ENCODE measurements around the gene IGF2BP3. TPM values are rescaled to one million over a fixed set of nuclear protein-coding genes. Genes with fewer than 3 reads are reported as not detected.
A peak's percentile ranks its signal among the peaks of the same experiment; 100 is the strongest.

The IGF2BP3 gene
- total RNA-seq, 1 donor from 2014 or later: 2.0 TPM

DNA sequence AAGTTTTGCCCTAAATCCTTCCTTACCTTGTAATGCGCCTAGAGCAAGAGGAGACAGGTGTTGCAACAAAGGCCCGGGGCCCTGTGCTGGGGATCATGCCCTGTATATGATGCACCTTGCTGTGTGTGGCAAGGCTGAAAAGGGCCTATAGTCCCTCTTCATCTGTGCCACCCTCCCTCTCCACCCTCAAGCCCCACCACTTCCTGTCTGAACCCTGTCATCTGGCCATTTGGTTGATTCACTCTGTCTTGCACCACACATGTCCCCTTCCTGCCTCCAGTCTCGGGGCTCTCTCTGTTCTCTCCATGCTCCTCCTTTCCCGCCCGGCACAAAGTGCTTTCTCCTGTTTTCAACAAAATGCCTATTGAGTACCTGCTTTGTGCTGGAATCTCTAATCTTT lies 182.7 kb downstream of the IGF2BP3 start:
- ATAC-seq (peak; percentile 28), DNase-seq (ENCODE audit: low spot score) (no peak)
- intact Hi-C loops (cut with DNase I): no loop called here

DNA sequence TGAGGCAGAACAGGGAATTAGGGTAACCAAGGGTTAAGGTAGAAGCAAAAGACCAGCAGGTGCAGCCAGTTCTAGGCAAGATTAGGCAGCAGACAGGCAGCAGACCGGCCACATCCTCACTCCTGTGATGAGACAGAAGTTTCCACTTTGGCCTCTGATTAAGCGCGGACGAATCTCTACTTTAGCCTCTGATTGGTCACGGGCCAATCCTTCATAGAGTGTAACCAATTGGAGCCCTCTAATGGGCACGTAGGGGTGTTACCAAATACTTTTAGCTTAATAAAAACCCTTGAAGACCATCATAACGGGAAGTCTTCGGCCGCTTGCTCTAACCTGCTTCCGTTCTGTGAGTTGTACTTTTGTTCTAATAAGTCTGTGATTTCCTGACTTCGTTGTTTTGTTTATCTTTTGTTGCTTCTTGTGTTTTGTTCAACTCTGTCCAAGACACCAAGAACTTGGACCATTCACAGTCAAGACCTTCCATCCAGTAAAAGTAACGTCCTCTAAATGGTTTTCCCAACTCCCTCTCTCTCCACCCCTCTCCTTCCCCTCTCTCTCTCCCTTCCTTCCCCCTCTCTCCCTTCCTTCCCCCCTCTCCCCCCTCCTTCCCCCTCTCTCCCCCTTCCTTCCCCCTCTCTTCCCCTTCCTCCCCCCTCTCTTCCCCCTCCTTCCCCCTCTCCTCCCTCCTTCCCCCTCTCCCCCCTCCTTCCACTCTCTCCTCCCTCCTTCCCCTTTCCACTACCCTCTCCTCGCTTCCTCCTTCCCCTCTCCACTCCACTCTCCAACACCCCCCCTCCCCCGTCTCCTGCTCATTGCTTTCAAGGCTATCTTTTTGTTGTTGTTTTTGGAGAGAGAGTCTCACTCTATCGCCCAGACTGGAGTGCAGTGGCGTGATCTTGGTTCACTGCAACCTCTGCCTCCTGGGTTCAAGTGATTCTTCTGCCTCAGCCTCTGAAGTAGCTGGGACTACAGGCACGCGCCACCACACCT lies 184.3 kb downstream of the IGF2BP3 start:
- intact Hi-C loops (cut with DNase I): no loop called here
- DNase-seq (ENCODE audit: low spot score) (no peak), ATAC-seq (no peak)

DNA sequence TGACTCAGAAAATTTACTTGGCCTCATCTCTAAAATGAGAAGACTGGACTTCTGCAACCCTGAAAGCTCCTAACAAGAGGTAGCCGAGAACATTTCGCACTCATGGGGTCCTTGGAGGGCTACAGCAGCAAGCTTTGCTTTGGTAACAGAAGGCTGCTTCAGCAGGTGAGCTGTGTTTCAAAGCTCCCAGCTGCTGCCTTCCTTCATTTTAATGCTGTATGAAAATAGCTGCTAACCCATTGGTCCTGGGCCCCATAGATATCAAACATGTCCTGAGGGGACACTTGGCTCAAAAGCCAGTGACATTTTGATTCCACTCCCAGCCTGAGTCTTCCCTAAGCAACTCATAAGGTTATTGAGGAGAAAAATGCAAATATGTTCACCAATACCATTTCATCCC lies 185.4 kb downstream of the IGF2BP3 start:
- intact Hi-C loops (cut with DNase I): no loop called here
- DNase-seq (ENCODE audit: low spot score) (no peak), ATAC-seq (no peak)

- DNase-seq (ENCODE audit: low spot score) (no peak), ATAC-seq (no peak)
- intact Hi-C loops (cut with DNase I): no loop called here
These were observed 187.2 kb downstream of the IGF2BP3 start for GRCh38 chr7:23283086-23283485.

- intact Hi-C loops (cut with DNase I): no loop called here
- DNase-seq (ENCODE audit: low spot score): no peak
- ATAC-seq: no peak
These were observed 190.3 kb downstream of the IGF2BP3 start for GRCh38 chr7:23279819-23280525.

- intact Hi-C loops (cut with DNase I): no loop called here
- DNase-seq (ENCODE audit: low spot score) (no peak), ATAC-seq (peak; percentile 63)
These were observed 192.8 kb downstream of the IGF2BP3 start for GRCh38 chr7:23277359-23277989.

- intact Hi-C loops (cut with DNase I): no loop called here
- ATAC-seq: no peak
These were observed 193.3 kb downstream of the IGF2BP3 start for GRCh38 chr7:23276947-23277346.

DNA sequence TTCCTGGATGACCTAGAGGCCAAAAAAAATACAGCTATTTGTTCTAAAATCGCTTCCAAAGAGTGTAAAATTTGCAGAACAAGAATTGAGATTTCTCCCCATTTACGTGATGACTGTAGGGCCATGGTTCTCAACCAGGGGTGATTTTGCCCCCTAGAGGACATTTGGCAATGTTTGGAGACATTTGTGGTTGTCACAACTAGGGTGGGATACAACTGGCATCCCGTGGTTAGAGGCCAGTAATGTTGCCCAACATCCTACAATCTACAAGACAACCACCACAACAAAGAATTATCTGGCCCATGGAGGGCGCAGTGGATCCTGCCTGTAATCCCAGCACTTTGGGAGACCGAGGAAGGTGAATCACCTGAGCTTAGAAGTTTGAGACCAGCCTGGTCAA lies 193.9 kb downstream of the IGF2BP3 start:
- no peak for ATAC-seq
- DNase-seq (ENCODE audit: low spot score): no peak
- intact Hi-C loops (cut with DNase I): no loop called here

More at GRCh38 chr7:23276947-23277346, 193.3 kb downstream of the IGF2BP3 start:
- no peak for DNase-seq (ENCODE audit: low spot score)

DNA sequence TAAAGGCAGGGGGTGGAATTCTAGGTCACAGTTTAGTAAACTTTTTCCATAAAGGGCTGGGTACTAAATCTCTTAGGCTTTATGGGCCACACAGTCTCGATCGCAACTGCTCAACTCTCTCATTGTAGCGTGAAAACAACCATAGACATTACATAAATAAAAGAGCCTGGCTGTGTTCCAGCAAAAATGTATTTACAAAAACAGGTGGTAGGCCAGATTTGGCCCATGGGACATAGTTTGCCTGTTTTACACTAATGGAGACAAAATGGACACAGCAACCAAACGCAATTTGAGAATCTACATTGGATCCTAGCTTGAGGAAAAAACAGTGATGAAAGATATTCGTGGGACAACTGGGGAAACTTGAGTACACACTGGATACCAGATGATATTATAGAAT lies 194.4 kb downstream of the IGF2BP3 start:
- ATAC-seq: no peak
- intact Hi-C loops (cut with DNase I): no loop called here
- no peak for DNase-seq (ENCODE audit: low spot score)

DNA sequence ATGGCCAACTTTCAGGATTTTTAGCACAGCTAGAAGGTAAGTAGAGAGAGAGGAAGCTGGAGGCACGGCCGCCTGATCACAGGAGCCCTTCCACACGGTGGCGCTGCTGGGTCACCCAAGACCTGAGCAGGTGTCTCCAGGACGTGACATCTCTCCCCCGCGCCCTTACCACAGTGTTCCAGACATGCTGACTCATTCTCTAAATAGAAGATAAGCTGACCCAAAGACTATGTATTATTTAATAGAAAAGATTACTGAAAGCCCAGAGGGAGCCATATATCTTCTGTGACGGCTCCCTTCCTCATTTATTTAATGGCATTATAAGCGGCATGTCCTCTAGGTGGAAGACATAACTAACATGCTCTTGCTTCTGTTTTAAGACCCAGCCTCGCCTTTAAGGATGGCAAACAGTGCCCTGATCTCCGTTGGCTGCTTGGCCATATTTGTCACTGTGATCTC lies 197.1 kb downstream of the IGF2BP3 start:
- ATAC-seq: peak; percentile 75
- DNase-seq (ENCODE audit: low spot score): peak; percentile 86
- intact Hi-C loops (cut with DNase I): loop anchor here (5.0 kb wide), 1 partner anchor 189 kb away; no protein-coding TSS in a partner anchor

DNA sequence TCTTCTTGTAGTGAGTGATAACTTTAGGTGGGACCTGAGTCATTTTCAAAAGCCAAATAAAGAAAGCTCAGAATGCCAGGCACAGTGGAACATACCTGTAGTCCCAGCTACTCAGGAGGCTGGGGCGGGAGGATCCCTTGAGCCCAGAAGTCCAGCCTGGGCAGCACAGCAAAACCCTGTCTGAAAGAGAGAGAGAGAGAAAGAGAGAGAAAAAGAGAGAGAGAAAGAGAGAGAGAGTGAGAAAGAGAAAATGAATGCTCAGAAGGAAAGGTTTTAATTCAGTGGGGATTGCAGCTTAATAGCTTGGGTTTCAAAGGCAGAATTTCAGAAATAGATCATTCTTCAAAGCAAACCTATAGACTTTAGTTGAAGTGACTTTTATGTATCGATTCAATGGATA lies 198.0 kb downstream of the IGF2BP3 start:
- intact Hi-C loops (cut with DNase I): loop anchor here (5.0 kb wide), 1 partner anchor 190 kb away; no protein-coding TSS in a partner anchor
- DNase-seq (ENCODE audit: low spot score): no peak

GRCh38 chr7:23268746-23269145 lies 201.5 kb downstream of the IGF2BP3 start:
- DNase-seq (ENCODE audit: low spot score) (no peak), ATAC-seq (no peak)
- intact Hi-C loops (cut with DNase I): no loop called here

More for the DNA sequence above, 198.0 kb downstream of the IGF2BP3 start:
- ATAC-seq: no peak

DNA sequence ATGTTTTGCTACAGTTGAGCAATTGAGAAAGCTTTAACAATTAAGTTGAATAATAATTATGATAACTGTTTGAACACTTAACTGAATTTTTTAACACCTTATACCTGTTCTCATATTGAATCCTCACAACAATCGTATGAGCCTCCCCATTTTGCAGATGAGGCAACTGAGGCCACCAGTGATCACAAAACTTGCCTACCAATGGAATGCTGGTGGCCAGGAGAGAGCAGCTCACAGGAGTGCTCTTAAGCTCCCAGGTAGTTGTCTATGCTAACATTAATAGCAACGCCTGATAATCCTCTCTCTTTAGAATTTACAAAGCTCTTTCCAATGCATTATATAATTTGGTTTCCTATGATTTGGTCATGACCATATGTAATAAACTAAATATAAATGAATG lies 202.1 kb downstream of the IGF2BP3 start:
- intact Hi-C loops (cut with DNase I): no loop called here
- ATAC-seq (no peak), DNase-seq (ENCODE audit: low spot score) (no peak)

DNA sequence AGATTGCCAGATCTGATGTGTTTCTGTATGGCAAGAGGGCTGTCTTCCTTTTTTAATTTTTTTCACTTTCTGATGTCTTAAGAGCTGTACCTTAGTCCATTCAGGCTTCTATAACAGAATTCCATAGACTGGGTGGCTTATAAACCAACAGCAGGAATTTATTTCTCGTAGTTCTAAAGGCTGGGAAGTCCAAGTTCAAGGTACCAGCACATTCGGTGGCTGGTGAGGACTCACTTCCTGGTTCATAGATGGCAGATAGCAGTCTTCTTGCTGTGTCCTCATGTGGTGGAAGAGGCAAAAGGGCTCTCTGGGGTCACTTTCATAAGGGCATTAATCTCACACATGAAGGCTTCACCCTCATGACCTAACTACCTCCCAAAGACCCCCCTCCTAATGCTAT lies 202.9 kb downstream of the IGF2BP3 start:
- intact Hi-C loops (cut with DNase I): no loop called here
- ATAC-seq (no peak), DNase-seq (ENCODE audit: low spot score) (no peak)

DNA sequence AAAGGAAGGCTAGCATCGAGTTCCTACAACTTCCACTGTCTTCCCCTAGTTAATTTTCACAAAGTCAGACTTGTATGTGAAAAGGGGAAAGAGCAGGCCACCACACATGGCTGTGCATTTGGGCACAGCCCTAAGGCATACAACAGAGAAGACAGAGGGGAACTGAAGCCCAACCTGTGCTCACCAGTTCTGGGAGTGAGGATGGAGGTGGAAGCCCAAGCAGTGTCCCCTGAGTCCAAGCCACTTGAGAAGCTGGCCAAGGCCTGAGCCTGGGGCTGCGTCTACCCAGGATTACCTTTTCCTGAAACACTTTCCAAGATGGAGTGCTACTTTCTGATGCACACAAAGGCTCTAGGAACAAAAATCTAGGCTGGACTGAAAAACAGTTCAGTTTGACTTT lies 203.4 kb downstream of the IGF2BP3 start:
- DNase-seq (ENCODE audit: low spot score): no peak
- intact Hi-C loops (cut with DNase I): no loop called here
- ATAC-seq: no peak

GRCh38 chr7:23264916-23265458 lies 205.3 kb downstream of the IGF2BP3 start:
- intact Hi-C loops (cut with DNase I): no loop called here
- ATAC-seq (no peak), DNase-seq (ENCODE audit: low spot score) (no peak)

- DNase-seq (ENCODE audit: low spot score) (peak; percentile 77), ATAC-seq (peak; percentile 84)
- intact Hi-C loops (cut with DNase I): no loop called here
These were observed 208.3 kb downstream of the IGF2BP3 start for GRCh38 chr7:23261843-23262452.

GRCh38 chr7:23260371-23260770 lies 209.9 kb downstream of the IGF2BP3 start:
- ATAC-seq (no peak), DNase-seq (ENCODE audit: low spot score) (no peak)
- intact Hi-C loops (cut with DNase I): no loop called here
